Astrocyte (in vitro differentiated cells and primary cell): ENCODE results near the gene ADORA1.

Source experiments
- EZH2 ChIP-seq: IDR thresholded peaks from 2 replicates; pipeline ENCODE4 v1.6.1; 2012; ENCODE audit warnings: mild to moderate bottlenecking, low read length, inconsistent platforms; ENCODE audit not compliant: insufficient read depth
- TF ChIP-seq, protein P1 (sequence below): IDR thresholded peaks from 2 replicates; pipeline ENCODE4 v1.5.1; 2011; ENCODE audit warnings: low read depth, mild to moderate bottlenecking, inconsistent platforms, low read length, moderate library complexity; ENCODE audit not compliant: insufficient read depth

DNA sequence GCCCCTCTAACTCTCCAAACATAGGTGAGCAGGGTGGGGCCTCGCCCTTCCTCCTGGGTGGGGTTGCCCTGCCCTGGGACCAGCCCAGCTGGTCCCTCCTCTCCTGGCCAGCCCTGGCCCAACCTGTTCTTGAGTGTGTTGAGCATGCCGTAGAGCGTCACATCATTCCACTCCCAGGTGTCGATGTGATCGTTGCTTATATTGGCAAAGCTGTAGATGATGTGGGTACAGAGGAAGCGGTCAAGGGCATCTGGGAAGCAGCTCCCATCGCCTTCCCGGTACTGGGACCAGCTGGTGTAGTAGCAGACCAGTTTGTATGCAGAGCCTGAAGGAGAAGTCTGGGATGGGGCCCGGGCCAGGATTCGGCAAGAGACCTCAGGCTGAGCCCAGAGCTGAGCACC lies 57.5 kb downstream of the ADORA1 start:
- TF ChIP-seq, protein P1, sequence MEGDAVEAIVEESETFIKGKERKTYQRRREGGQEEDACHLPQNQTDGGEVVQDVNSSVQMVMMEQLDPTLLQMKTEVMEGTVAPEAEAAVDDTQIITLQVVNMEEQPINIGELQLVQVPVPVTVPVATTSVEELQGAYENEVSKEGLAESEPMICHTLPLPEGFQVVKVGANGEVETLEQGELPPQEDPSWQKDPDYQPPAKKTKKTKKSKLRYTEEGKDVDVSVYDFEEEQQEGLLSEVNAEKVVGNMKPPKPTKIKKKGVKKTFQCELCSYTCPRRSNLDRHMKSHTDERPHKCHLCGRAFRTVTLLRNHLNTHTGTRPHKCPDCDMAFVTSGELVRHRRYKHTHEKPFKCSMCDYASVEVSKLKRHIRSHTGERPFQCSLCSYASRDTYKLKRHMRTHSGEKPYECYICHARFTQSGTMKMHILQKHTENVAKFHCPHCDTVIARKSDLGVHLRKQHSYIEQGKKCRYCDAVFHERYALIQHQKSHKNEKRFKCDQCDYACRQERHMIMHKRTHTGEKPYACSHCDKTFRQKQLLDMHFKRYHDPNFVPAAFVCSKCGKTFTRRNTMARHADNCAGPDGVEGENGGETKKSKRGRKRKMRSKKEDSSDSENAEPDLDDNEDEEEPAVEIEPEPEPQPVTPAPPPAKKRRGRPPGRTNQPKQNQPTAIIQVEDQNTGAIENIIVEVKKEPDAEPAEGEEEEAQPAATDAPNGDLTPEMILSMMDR: no peak
- TF ChIP-seq EZH2: no peak
